Suprapubic skin (tissue), 3 donors: ENCODE results near the gene FADD.

Source experiments
- CTCF ChIP-seq, 2 donors: fragments of 200-600 bp in 1 of 2; fragments of 450-650 bp in 1 of 2; sonication (generic) in 1 of 2; IDR thresholded peaks; one replicate each; pipeline ENCODE4 v1.5.1; 2016 to 2019; ENCODE audit warnings: antibody characterized with exemption in 2 of 2, mild to moderate bottlenecking in 1 of 2, moderate library complexity in 1 of 2
- EP300 ChIP-seq: sonication (generic); formaldehyde crosslinking; IDR thresholded peaks from one replicate; pipeline ENCODE4 v1.6.1; 2017; ENCODE audit warnings: antibody characterized with exemption
- POLR2A ChIP-seq, 2 donors: fragments of 450-650 bp; IDR thresholded peaks; one replicate each; pipeline ENCODE4 v1.6.1; 2017; ENCODE audit warnings: antibody characterized with exemption in 2 of 2, mild to moderate bottlenecking in 2 of 2, moderate library complexity in 2 of 2

GRCh38 chr11:70203751-70204465 lies 812 bp downstream of the FADD start:
- TF ChIP-seq POLR2A (IDR thresholded peaks at IDR 0.05) (no peak), CTCF (IDR thresholded peaks at IDR 0.05) (no peak), EP300 (no peak)
